GM12878 (cell line): ENCODE results near the gene REST. TPM values are rescaled to one million over a fixed set of nuclear protein-coding genes. Genes with fewer than 3 reads are reported as not detected.

Source experiments
- ATAC-seq: fragments of 200-7000 bp; cut with Tn5 transposase; 3 replicates; pipeline ENCODE4 v1.9.1; 2020; ENCODE audit warnings: mild to moderate bottlenecking, moderate library complexity
- BruUV-seq: library from RNA; stranded (reverse); fragments of 400-500 nt; replicated peaks from 2 replicates; lab custom pipeline; 2021; lab: Mats Ljungman, UMichigan
- CTCF ChIA-PET: fragments of 300-600 bp; sonication (Branson Sonifier 250); formaldehyde crosslinking; extraction: SDS; loops from one replicate; lab custom pipeline; 2021; ENCODE audit warnings: inconsistent platforms; lab: Yijun Ruan, JAX
- POLR2A ChIA-PET: fragments of 350-600 bp; formaldehyde crosslinking; extraction: SDS; loops from one replicate; lab custom pipeline; 2021; ENCODE audit warnings: inconsistent platforms; lab: Charles Lee
- RAD21 ChIA-PET: fragments of 300-600 bp; sonication (Branson Sonifier 250); formaldehyde crosslinking; loops from one replicate; lab custom pipeline; 2023; ENCODE audit warnings: antibody characterized with exemption; ENCODE audit not compliant: unreplicated experiment; lab: Charles Lee
- SMC1A ChIA-PET: fragments of 300-600 bp; sonication (Branson Sonifier 250); formaldehyde crosslinking; loops from one replicate; lab custom pipeline; 2023; ENCODE audit not compliant: unreplicated experiment, uncharacterized antibody; lab: Charles Lee
- DNase-seq: peaks from one replicate; pipeline ENCODE4 v3.0.0-alpha.2; 2011; ENCODE audit warnings: low read depth, low spot score
- FAIRE-seq: peaks from 3 replicates; lab custom pipeline; 2011; peaks lifted over from hg19 to GRCh38; lab: Jason Lieb, UNC
- H2AFZ ChIP-seq: 2 replicates; pipeline ENCODE4 v1.6.0; 2011; ENCODE audit warnings: low read depth, low read length, control low read depth; ENCODE audit not compliant: control insufficient read depth
- H3K27ac ChIP-seq: 2 replicates; pipeline ENCODE4 v1.5.1; 2011; ENCODE audit warnings: control low read depth; ENCODE audit not compliant: control insufficient read depth, insufficient read depth
- H3K27me3 ChIP-seq, 2 experiments: replicated peaks in 1 of 2; 2 replicates each; pipeline versions ENCODE4 v1.6.0 to v1.6.1; 2011; ENCODE audit warnings: low read length in 1 of 2; ENCODE audit not compliant: control insufficient read depth in 2 of 2, insufficient read depth in 2 of 2
- H3K36me3 ChIP-seq, 2 experiments: 2 replicates each; pipeline ENCODE4 v1.5.1; 2011; ENCODE audit warnings: low read length in 1 of 2; ENCODE audit not compliant: control insufficient read depth in 2 of 2, insufficient read depth in 2 of 2
- H3K4me1 ChIP-seq: 2 replicates; pipeline ENCODE4 v1.6.1; 2011; ENCODE audit warnings: mild to moderate bottlenecking, low read length, moderate library complexity, mixed read lengths; ENCODE audit not compliant: control insufficient read depth, insufficient read depth
- H3K4me2 ChIP-seq: 2 replicates; pipeline ENCODE4 v1.6.0; 2011; ENCODE audit warnings: control low read depth; ENCODE audit not compliant: control insufficient read depth, insufficient read depth
- H3K4me3 ChIP-seq: fragments of 200-600 bp; sonication (generic); 2 replicates; pipeline ENCODE4 v1.5.1; 2016
- H3K79me2 ChIP-seq: 2 replicates; pipeline ENCODE4 v1.6.0; 2011; ENCODE audit warnings: low read length; ENCODE audit not compliant: control insufficient read depth, insufficient read depth
- H3K9ac ChIP-seq: 2 replicates; pipeline ENCODE4 v1.8.0; 2011; ENCODE audit warnings: low read length, control low read depth, mixed read lengths; ENCODE audit not compliant: control insufficient read depth, insufficient read depth
- H3K9me3 ChIP-seq: replicated peaks from 3 replicates; pipeline ENCODE4 v1.5.1; 2011; ENCODE audit warnings: mild to moderate bottlenecking, low read length; ENCODE audit not compliant: control insufficient read depth, insufficient read depth
- H4K20me1 ChIP-seq: 2 replicates; pipeline ENCODE4 v1.6.0; 2011; ENCODE audit not compliant: control insufficient read depth, insufficient read depth
- EZH2 ChIP-seq: IDR thresholded peaks from 2 replicates; pipeline ENCODE4 v1.6.1; 2012; ENCODE audit warnings: low read depth, mild to moderate bottlenecking, control low read depth, inconsistent platforms, low read length, borderline replicate concordance; ENCODE audit not compliant: control insufficient read depth
- FOS ChIP-seq: IDR thresholded peaks from 3 replicates; pipeline ENCODE4 v1.6.1; 2011; ENCODE audit warnings: borderline replicate concordance; ENCODE audit not compliant: insufficient read length; ENCODE audit errors: extremely low read depth
- FOXK2 ChIP-seq: fragments of 450-650 bp; IDR thresholded peaks from 2 replicates; pipeline ENCODE4 v1.6.1; 2017; ENCODE audit warnings: mild to moderate bottlenecking, moderate library complexity
- FOXM1 ChIP-seq: IDR thresholded peaks from 2 replicates; pipeline ENCODE4 v1.6.1; 2012; ENCODE audit warnings: low read depth, mild to moderate bottlenecking, inconsistent platforms, low read length, moderate library complexity
- GABPA ChIP-seq: IDR thresholded peaks from 2 replicates; pipeline ENCODE4 v1.6.1; 2014; ENCODE audit warnings: antibody characterized with exemption, low read depth, mild to moderate bottlenecking, inconsistent platforms
- KAT2A ChIP-seq: conservative IDR thresholded peaks from 2 replicates; pipeline ENCODE4 v1.6.1; 2011; ENCODE audit warnings: low read depth, low read length; ENCODE audit not compliant: control insufficient read depth
- SPI1 ChIP-seq: IDR thresholded peaks from 2 replicates; pipeline ENCODE4 v1.6.1; 2011; ENCODE audit warnings: low read depth, mild to moderate bottlenecking, low read length, moderate library complexity, borderline replicate concordance; ENCODE audit not compliant: insufficient read depth
- STAT1 ChIP-seq: fragments of 450-650 bp; conservative IDR thresholded peaks from 2 replicates; pipeline ENCODE4 v1.6.1; 2014; ENCODE audit warnings: antibody characterized with exemption, mild to moderate bottlenecking
- SUPT20H ChIP-seq: IDR thresholded peaks from 2 replicates; pipeline ENCODE4 v1.6.1; 2011; ENCODE audit warnings: low read depth, mild to moderate bottlenecking, low read length, moderate library complexity, borderline replicate concordance; ENCODE audit not compliant: control insufficient read depth
- ZBTB11 ChIP-seq: fragments of 450-650 bp; formaldehyde crosslinking; IDR thresholded peaks from 2 replicates; pipeline ENCODE4 v1.5.0; 2022; ENCODE audit warnings: mild to moderate bottlenecking, missing genetic modification characterization
- ZBTB4 ChIP-seq: fragments of 450-650 bp; formaldehyde crosslinking; IDR thresholded peaks from 2 replicates; pipeline ENCODE4 v1.4.0; 2022; ENCODE audit warnings: mild to moderate bottlenecking, moderate library complexity
- WGBS: methylation state at CpG from one replicate; pipeline ENCODE4 v1.1.6; 2016; ENCODE audit warnings: low lambda C conversion rate; ENCODE audit not compliant: insufficient replicate concordance, insufficient coverage; ENCODE audit errors: missing lambda C conversion rate; 5-methylcytosine and 5-hydroxymethylcytosine counted together
- in situ Hi-C: fragments of 300-500 bp; cut with MboI; formaldehyde crosslinking; loops from 9 replicates; pipeline ENCODE4 v1.14.3; 2018; ENCODE audit warnings: mixed read lengths
- intact Hi-C: fragments of 100-400 bp; cut with micrococcal nuclease; formaldehyde crosslinking; loops from one replicate; pipeline ENCODE4 v1.14.2; 2022; ENCODE audit not compliant: unreplicated experiment
- polyA plus RNA-seq, 11 experiments: library from polyadenylated mRNA; depleted of rRNA in 4 of 11; unstranded in 6 of 11; stranded (reverse) in 5 of 11; fragments of >200 nt; fragmentation: Nextera tagmentation in 4 of 11; fragmentation: Illumina TruSeq in 1 of 11; extraction: Ambion mirVana in 4 of 11; extraction: Trizol in 1 of 11; gene quantifications; 1 replicate in 1 of 11; 2 replicates in 10 of 11; pipeline versions ENCODE4 v1.2.1 to v1.2.3, GENCODE V29; 2011 to 2016; ENCODE audit warnings: inconsistent platforms in 2 of 11, missing spikeins in 2 of 11, low read depth in 1 of 11
- total RNA-seq, 4 experiments: library from RNA; depleted of rRNA in 3 of 4; stranded (reverse); fragments of >200 nt in 3 of 4; fragmentation: Illumina TruSeq in 1 of 4; extraction: Trizol in 1 of 4; gene quantifications; 2 replicates each; pipeline versions ENCODE4 v1.2.1 to v1.2.3, GENCODE V29; 2013 to 2021
- TF ChIP-seq, protein P1 (sequence below): fragments of 450-650 bp; IDR thresholded peaks from 2 replicates; pipeline ENCODE4 v1.6.1; 2017; ENCODE audit warnings: antibody characterized with exemption, mild to moderate bottlenecking, moderate library complexity

REST gene
- total and polyA plus RNA-seq, 10 of the 15 experiments (the other 5 are each of a cell fraction or from before 2014, with no cell fraction given): 3.7 to 36.3 (median 20.4) TPM

DNA sequence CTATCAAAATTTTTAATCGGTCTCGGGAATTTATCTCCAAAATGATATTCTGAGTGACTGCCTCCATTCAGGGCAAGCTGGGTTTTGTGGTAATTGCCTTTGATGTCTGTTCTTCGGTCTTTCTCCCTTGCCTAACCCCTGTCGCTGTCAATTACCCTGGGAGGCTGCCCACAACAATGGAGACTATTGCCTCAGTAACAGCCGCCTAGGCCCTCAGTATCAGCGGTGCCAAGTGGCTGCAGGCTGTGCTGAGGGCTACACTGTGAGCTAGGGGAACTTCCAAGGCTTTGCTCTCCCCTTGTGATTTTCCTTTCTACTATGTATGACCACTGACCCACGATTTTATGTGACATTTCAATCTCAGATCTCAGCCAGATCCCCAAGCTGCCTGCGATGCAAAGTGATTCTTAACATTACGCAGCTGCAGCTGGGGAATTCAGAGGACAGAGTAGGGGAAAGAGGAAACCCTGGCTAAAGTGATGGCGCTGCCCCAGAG is 36.3 kb upstream of the REST start (continued):
- TF ChIP-seq ZBTB4 (no peak), FOS (no peak)
- TF ChIP-seq, protein P1, sequence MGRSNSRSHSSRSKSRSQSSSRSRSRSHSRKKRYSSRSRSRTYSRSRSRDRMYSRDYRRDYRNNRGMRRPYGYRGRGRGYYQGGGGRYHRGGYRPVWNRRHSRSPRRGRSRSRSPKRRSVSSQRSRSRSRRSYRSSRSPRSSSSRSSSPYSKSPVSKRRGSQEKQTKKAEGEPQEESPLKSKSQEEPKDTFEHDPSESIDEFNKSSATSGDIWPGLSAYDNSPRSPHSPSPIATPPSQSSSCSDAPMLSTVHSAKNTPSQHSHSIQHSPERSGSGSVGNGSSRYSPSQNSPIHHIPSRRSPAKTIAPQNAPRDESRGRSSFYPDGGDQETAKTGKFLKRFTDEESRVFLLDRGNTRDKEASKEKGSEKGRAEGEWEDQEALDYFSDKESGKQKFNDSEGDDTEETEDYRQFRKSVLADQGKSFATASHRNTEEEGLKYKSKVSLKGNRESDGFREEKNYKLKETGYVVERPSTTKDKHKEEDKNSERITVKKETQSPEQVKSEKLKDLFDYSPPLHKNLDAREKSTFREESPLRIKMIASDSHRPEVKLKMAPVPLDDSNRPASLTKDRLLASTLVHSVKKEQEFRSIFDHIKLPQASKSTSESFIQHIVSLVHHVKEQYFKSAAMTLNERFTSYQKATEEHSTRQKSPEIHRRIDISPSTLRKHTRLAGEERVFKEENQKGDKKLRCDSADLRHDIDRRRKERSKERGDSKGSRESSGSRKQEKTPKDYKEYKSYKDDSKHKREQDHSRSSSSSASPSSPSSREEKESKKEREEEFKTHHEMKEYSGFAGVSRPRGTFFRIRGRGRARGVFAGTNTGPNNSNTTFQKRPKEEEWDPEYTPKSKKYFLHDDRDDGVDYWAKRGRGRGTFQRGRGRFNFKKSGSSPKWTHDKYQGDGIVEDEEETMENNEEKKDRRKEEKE: no peak

DNA sequence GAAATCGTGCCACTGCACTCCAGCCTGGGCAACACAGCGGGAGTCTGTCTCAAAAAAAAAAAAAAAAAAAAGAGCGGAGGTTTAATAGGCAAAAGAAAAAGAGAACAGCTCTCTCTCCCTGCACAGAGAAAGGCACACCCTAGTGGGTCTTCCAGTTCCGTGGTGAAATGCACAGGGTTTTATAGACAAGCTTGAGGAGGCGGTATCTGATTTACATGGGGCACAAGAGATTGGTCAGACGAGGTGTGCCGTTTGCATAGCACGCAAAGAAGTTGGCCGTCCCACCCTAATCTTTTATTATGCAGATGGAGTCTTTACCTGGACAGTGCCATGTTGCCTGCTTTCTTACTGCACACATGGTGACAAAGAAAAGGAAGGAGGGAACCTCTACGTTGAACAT is 33.5 kb upstream of the REST start:
- Histone ChIP-seq H3K4me1 (no peaks in the 10 kb centered on the region; the same call in 1 of the 2 replicates), H3K9ac (no peak overlapping the region), H3K36me3 (no peaks in the 10 kb centered on the region), H2AFZ (no peak overlapping the region; the same call in 1 of the 2 replicates), H3K4me2 (no peak overlapping the region), H3K27me3 (no peaks in the 10 kb centered on the region), H3K4me3 (no peak overlapping the region), H3K79me2 (no peaks in the 10 kb centered on the region), H4K20me1 (no peaks in the 10 kb centered on the region), H3K9me3 (no peaks in the 10 kb centered on the region), H3K27ac (no peak overlapping the region)
- FAIRE-seq (no peak), DNase-seq (no peak), ATAC-seq (no peak)
- intact Hi-C loops: no loop called here
- POLR2A ChIA-PET: no interaction called here
- RAD21 ChIA-PET: no interaction called here
- 60% methylated on average over 8 of the region's 10 CpGs for WGBS
- no TSS peak for BruUV-seq
- in situ Hi-C loops: no loop called here
- TF ChIP-seq KAT2A (no peak), STAT1 (no peak), ZBTB11 (no peak), FOXK2 (no peak), SPI1 (no peak), EZH2 (no peak), SUPT20H (no peak), GABPA (no peak), FOXM1 (no peak)
- CTCF ChIA-PET: no interaction called here
- SMC1A ChIA-PET: no interaction called here
